ENCODE data around the gene ROBO1.

Gene ROBO1

DNA sequence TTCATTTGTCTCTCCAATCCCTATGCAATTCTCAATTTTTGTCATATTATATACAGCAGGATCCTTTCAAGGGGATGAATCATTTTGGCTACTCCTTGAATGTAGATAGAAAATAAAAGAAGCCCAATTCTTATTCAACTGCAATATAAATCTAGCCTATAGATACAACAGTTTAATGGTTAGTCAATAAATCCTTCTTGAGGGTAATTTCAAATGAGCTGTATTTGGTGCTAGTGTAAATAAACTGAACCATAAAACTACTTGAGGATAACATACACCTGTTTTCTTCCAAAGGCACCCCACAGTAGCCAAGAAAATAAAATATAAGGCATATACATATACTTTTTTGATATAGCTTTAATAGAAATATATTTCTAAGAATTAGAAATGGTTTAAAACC, 830.3 kb downstream of the ROBO1 start:
- no peak overlapping the region for H3K9ac ChIP-seq (ENCODE audit: low read depth, low read length)
- no peaks in the 10 kb centered on the region for H3K4me1 ChIP-seq (ENCODE audit: insufficient read depth, low read length)
- no peak overlapping the region for H2AFZ ChIP-seq (ENCODE audit: low read depth, low read length)
- no peaks in the 10 kb centered on the region for H3K27me3 ChIP-seq (ENCODE audit: insufficient read depth, low read length, poor library complexity)
- no peak for ATAC-seq (ENCODE audit: insufficient read depth, low read depth)
- DNase-seq, result no peak
- no peaks in the 10 kb centered on the region for H3K79me2 ChIP-seq (ENCODE audit: insufficient read depth, low read length)
- no peaks in the 10 kb centered on the region for H4K20me1 ChIP-seq (ENCODE audit: insufficient read depth, low read length)
- TF ChIP-seq, protein P1, sequence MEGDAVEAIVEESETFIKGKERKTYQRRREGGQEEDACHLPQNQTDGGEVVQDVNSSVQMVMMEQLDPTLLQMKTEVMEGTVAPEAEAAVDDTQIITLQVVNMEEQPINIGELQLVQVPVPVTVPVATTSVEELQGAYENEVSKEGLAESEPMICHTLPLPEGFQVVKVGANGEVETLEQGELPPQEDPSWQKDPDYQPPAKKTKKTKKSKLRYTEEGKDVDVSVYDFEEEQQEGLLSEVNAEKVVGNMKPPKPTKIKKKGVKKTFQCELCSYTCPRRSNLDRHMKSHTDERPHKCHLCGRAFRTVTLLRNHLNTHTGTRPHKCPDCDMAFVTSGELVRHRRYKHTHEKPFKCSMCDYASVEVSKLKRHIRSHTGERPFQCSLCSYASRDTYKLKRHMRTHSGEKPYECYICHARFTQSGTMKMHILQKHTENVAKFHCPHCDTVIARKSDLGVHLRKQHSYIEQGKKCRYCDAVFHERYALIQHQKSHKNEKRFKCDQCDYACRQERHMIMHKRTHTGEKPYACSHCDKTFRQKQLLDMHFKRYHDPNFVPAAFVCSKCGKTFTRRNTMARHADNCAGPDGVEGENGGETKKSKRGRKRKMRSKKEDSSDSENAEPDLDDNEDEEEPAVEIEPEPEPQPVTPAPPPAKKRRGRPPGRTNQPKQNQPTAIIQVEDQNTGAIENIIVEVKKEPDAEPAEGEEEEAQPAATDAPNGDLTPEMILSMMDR (IDR thresholded peaks at IDR 0.05; ENCODE audit: borderline replicate concordance, extremely low read depth, low read length, poor library complexity, severe bottlenecking), result no peak
- TF ChIP-seq EZH2 (IDR thresholded peaks at IDR 0.05; ENCODE audit: borderline replicate concordance, low read depth, low read length, severe bottlenecking), result no peak
- H3K4me3 ChIP-seq (ENCODE audit: low read depth in 1 of 2, low read length in 2 of 2), result no peak overlapping the region
- H3K27ac ChIP-seq (ENCODE audit: low read length), result no peak overlapping the region
- H3K36me3 ChIP-seq (ENCODE audit: insufficient read depth, low read length), result no peaks in the 10 kb centered on the region
- no peak overlapping the region for H3K4me2 ChIP-seq (ENCODE audit: insufficient read depth, low read length)
- H3K9me3 ChIP-seq (ENCODE audit: insufficient read depth, low read length, severe bottlenecking), result no peaks in the 10 kb centered on the region

DNA sequence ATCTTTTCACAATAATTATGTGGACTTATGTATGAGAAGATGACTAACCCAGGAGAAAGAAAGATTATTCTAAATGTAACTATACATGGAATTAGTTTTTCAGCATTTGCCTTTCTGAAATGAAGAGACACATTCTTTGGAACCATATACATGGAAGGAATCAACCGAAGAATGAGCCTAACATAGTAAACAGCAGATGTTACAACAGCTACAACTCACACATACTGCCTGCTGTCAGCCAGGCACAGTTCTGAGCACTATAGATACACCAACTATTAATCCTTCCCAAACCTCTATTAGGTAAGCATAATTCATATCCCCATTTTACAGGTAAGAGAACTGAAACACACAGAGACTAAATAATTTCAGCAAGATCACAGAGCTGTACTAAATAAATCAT, 840.0 kb downstream of the ROBO1 start:
- H3K27me3 ChIP-seq (ENCODE audit: insufficient read depth, low read length, poor library complexity), result no peaks in the 10 kb centered on the region
- no peak overlapping the region for H3K27ac ChIP-seq (ENCODE audit: low read length)
- no peak overlapping the region for H3K9ac ChIP-seq (ENCODE audit: low read depth, low read length)
- H3K9me3 ChIP-seq (ENCODE audit: insufficient read depth, low read length, severe bottlenecking), result no peaks in the 10 kb centered on the region
- H3K4me1 ChIP-seq (ENCODE audit: insufficient read depth, low read length), result no peaks in the 10 kb centered on the region
- no peak for TF ChIP-seq EZH2 (IDR thresholded peaks at IDR 0.05; ENCODE audit: borderline replicate concordance, low read depth, low read length, severe bottlenecking)
- TF ChIP-seq, protein P1 (IDR thresholded peaks at IDR 0.05; ENCODE audit: borderline replicate concordance, extremely low read depth, low read length, poor library complexity, severe bottlenecking), result no peak
- DNase-seq, result no peak
- no peak overlapping the region for H3K4me2 ChIP-seq (ENCODE audit: insufficient read depth, low read length)
- no peaks in the 10 kb centered on the region for H3K79me2 ChIP-seq (ENCODE audit: insufficient read depth, low read length)
- no peaks in the 10 kb centered on the region for H4K20me1 ChIP-seq (ENCODE audit: insufficient read depth, low read length)
- no peak overlapping the region for H3K4me3 ChIP-seq (ENCODE audit: low read depth in 1 of 2, low read length in 2 of 2)
- H3K36me3 ChIP-seq (ENCODE audit: insufficient read depth, low read length), result no peaks in the 10 kb centered on the region
- no peak overlapping the region for H2AFZ ChIP-seq (ENCODE audit: low read depth, low read length)
- no peak for ATAC-seq (ENCODE audit: insufficient read depth, low read depth)

DNA sequence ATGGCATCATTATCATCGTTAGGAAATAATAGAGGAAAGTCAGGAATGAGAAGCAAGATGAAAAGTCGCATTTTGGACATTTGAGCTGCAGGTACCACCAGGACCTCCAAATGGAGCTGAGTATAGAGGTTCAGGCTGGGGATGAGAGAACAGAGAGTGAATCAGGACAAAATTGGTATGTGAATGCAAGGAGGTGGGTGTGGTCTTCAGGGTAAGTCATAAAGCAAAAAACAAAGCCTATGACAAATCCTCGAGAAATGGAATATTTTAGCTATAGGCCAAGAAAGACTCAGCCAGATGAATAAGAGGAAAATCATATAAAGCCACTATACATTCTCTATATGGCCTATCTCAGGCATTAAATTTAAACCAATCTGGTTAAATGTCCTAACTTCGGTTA, 841.3 kb downstream of the ROBO1 start:
- H2AFZ ChIP-seq (ENCODE audit: low read depth, low read length), result no peak overlapping the region
- no peaks in the 10 kb centered on the region for H3K79me2 ChIP-seq (ENCODE audit: insufficient read depth, low read length)
- no peaks in the 10 kb centered on the region for H3K27me3 ChIP-seq (ENCODE audit: insufficient read depth, low read length, poor library complexity)
- H3K9ac ChIP-seq (ENCODE audit: low read depth, low read length), result no peak overlapping the region
- TF ChIP-seq EZH2 (IDR thresholded peaks at IDR 0.05; ENCODE audit: borderline replicate concordance, low read depth, low read length, severe bottlenecking), result no peak
- TF ChIP-seq, protein P1 (IDR thresholded peaks at IDR 0.05; ENCODE audit: borderline replicate concordance, extremely low read depth, low read length, poor library complexity, severe bottlenecking), result no peak
- no peak overlapping the region for H3K4me2 ChIP-seq (ENCODE audit: insufficient read depth, low read length)
- H3K36me3 ChIP-seq (ENCODE audit: insufficient read depth, low read length), result no peaks in the 10 kb centered on the region
- no peak overlapping the region for H3K4me3 ChIP-seq (ENCODE audit: low read depth in 1 of 2, low read length in 2 of 2)
- H3K27ac ChIP-seq (ENCODE audit: low read length), result no peak overlapping the region
- no peaks in the 10 kb centered on the region for H3K9me3 ChIP-seq (ENCODE audit: insufficient read depth, low read length, severe bottlenecking)
- H3K4me1 ChIP-seq (ENCODE audit: insufficient read depth, low read length), result no peaks in the 10 kb centered on the region
- DNase-seq, result no peak
- H4K20me1 ChIP-seq (ENCODE audit: insufficient read depth, low read length), result no peaks in the 10 kb centered on the region
- no peak for ATAC-seq (ENCODE audit: insufficient read depth, low read depth)

DNA sequence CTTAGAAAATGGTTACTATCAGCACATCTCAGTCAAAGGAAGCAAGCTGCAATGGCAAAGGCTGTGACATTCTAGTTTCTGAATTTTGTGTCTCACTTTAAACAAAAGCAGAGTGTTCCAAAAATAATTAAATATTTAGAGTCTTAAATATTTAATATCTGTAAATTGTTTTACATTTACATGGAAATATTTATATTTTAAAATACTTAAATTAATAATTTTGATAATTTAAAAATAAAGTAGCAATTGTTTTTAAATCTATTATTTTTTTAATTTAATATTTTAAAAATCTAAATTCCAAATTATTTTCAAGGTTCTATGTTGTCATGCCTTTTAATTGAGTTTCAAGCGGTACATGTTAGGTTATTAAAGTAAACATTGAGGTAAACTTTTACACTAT, 843.1 kb downstream of the ROBO1 start:
- Histone ChIP-seq H3K79me2 (ENCODE audit: insufficient read depth, low read length) (no peaks in the 10 kb centered on the region), H3K9me3 (ENCODE audit: insufficient read depth, low read length, severe bottlenecking) (no peaks in the 10 kb centered on the region), H3K4me2 (ENCODE audit: insufficient read depth, low read length) (no peak overlapping the region), H2AFZ (ENCODE audit: low read depth, low read length) (no peak overlapping the region), H3K27me3 (ENCODE audit: insufficient read depth, low read length, poor library complexity) (no peaks in the 10 kb centered on the region), H4K20me1 (ENCODE audit: insufficient read depth, low read length) (no peaks in the 10 kb centered on the region), H3K4me1 (ENCODE audit: insufficient read depth, low read length) (no peaks in the 10 kb centered on the region), H3K9ac (ENCODE audit: low read depth, low read length) (no peak overlapping the region), H3K4me3 (ENCODE audit: low read depth in 1 of 2, low read length in 2 of 2) (no peak overlapping the region), H3K27ac (ENCODE audit: low read length) (no peak overlapping the region), H3K36me3 (ENCODE audit: insufficient read depth, low read length) (no peaks in the 10 kb centered on the region)
- ATAC-seq (ENCODE audit: insufficient read depth, low read depth) (no peak), DNase-seq (no peak)
- no peak for TF ChIP-seq EZH2 (IDR thresholded peaks at IDR 0.05; ENCODE audit: borderline replicate concordance, low read depth, low read length, severe bottlenecking)
- TF ChIP-seq, protein P1 (IDR thresholded peaks at IDR 0.05; ENCODE audit: borderline replicate concordance, extremely low read depth, low read length, poor library complexity, severe bottlenecking), result no peak
